H9 (cell line): ENCODE results near the gene KRTAP2-3. TPM values are rescaled to one million over a fixed set of nuclear protein-coding genes. Genes with fewer than 3 reads are reported as not detected.

Experiments
- DNase-seq: peaks from one replicate; pipeline ENCODE4 v3.0.0-alpha.2; 2017
- H2AFZ ChIP-seq: one replicate; pipeline ENCODE4 v1.6.1; 2013; ENCODE audit warnings: mild to moderate bottlenecking, low read length, control low read depth, moderate library complexity
- H2AK5ac ChIP-seq: 2 replicates; pipeline ENCODE4 v1.6.1; 2013; ENCODE audit warnings: low read length, control low read depth, mixed read lengths; ENCODE audit not compliant: insufficient read length
- H2BK120ac ChIP-seq: one replicate; pipeline ENCODE4 v1.6.1; 2013; ENCODE audit warnings: low read depth, mild to moderate bottlenecking, low read length, control low read depth, inconsistent platforms; ENCODE audit not compliant: poor library complexity, severe bottlenecking
- H2BK12ac ChIP-seq: 2 replicates; pipeline ENCODE4 v1.6.1; 2013; ENCODE audit warnings: low read length, control low read depth, mixed read lengths, low read depth; ENCODE audit not compliant: insufficient read length
- H2BK15ac ChIP-seq: 2 replicates; pipeline ENCODE4 v1.6.1; 2013; ENCODE audit warnings: low read depth, low read length, control low read depth
- H2BK20ac ChIP-seq: one replicate; pipeline ENCODE4 v1.6.1; 2013; ENCODE audit warnings: low read depth, mild to moderate bottlenecking, low read length, control low read depth, inconsistent platforms; ENCODE audit not compliant: poor library complexity, severe bottlenecking
- H2BK5ac ChIP-seq: 2 replicates; pipeline ENCODE4 v1.6.1; 2013; ENCODE audit warnings: low read length, control low read depth, mixed read lengths; ENCODE audit not compliant: insufficient read length
- H3K14ac ChIP-seq: 2 replicates; pipeline ENCODE4 v1.6.1; 2013; ENCODE audit warnings: low read length, control low read depth; ENCODE audit not compliant: insufficient read depth
- H3K18ac ChIP-seq: 2 replicates; pipeline ENCODE4 v1.6.1; 2013; ENCODE audit warnings: low read depth, mild to moderate bottlenecking, mixed read lengths, low read length, control low read depth; ENCODE audit not compliant: insufficient read length
- H3K23ac ChIP-seq: 2 replicates; pipeline ENCODE4 v1.6.1; 2013; ENCODE audit warnings: low read length, control low read depth, mixed read lengths, low read depth; ENCODE audit not compliant: insufficient read length
- H3K23me2 ChIP-seq: 2 replicates; pipeline ENCODE4 v1.6.1; 2013; ENCODE audit warnings: low read depth, mild to moderate bottlenecking, mixed read lengths, low read length, control low read depth; ENCODE audit not compliant: insufficient read length, poor library complexity, severe bottlenecking
- H3K27ac ChIP-seq: 2 replicates; pipeline ENCODE4 v1.5.1; 2013; ENCODE audit warnings: low read length, control low read depth, mixed read lengths, low read depth; ENCODE audit not compliant: insufficient read length
- H3K27me3 ChIP-seq: 2 replicates; pipeline ENCODE4 v1.6.1; 2013; ENCODE audit warnings: low read length, control low read depth, inconsistent platforms; ENCODE audit not compliant: insufficient read depth
- H3K4ac ChIP-seq: 2 replicates; pipeline ENCODE4 v1.6.1; 2013; ENCODE audit warnings: low read depth, mild to moderate bottlenecking, control low read depth, inconsistent platforms, low read length, moderate library complexity
- H3K4me1 ChIP-seq: 2 replicates; pipeline ENCODE4 v1.6.1; 2013; ENCODE audit warnings: low read length, control low read depth, inconsistent platforms; ENCODE audit not compliant: insufficient read depth
- H3K4me2 ChIP-seq: 2 replicates; pipeline ENCODE4 v1.6.1; 2013; ENCODE audit warnings: low read length, control low read depth, mixed read lengths; ENCODE audit not compliant: insufficient read length, insufficient read depth
- H3K56ac ChIP-seq: 2 replicates; pipeline ENCODE4 v1.6.1; 2013; ENCODE audit warnings: low read depth, mild to moderate bottlenecking, mixed read lengths, low read length, control low read depth; ENCODE audit not compliant: insufficient read length
- H3K79me1 ChIP-seq: 2 replicates; pipeline ENCODE4 v1.6.1; 2013; ENCODE audit warnings: low read depth, mild to moderate bottlenecking, moderate library complexity, low read length, control low read depth, inconsistent platforms; ENCODE audit not compliant: insufficient read depth, poor library complexity, severe bottlenecking
- H3K79me2 ChIP-seq: 2 replicates; pipeline ENCODE4 v1.6.1; 2013; ENCODE audit warnings: low read length, control low read depth, inconsistent platforms; ENCODE audit not compliant: insufficient read depth
- H3K9ac ChIP-seq: 2 replicates; pipeline ENCODE4 v1.6.1; 2013; ENCODE audit warnings: low read length, control low read depth, mixed read lengths; ENCODE audit not compliant: insufficient read length; ENCODE audit errors: extremely low read depth
- H3K9me3 ChIP-seq: one replicate; pipeline ENCODE4 v1.6.1; 2013; ENCODE audit warnings: low read depth, low read length, inconsistent platforms; ENCODE audit not compliant: control insufficient read depth
- H3T11ph ChIP-seq: one replicate; pipeline ENCODE4 v1.6.1; 2013; ENCODE audit warnings: mild to moderate bottlenecking, low read length, control low read depth, inconsistent platforms
- H4K20me1 ChIP-seq: one replicate; pipeline ENCODE4 v1.6.1; 2013; ENCODE audit not compliant: control insufficient read depth, insufficient read length, insufficient read depth
- H4K5ac ChIP-seq: 2 replicates; pipeline ENCODE4 v1.6.1; 2013; ENCODE audit warnings: low read depth, mild to moderate bottlenecking, mixed read lengths, low read length, control low read depth; ENCODE audit not compliant: insufficient read length
- H4K8ac ChIP-seq: replicated peaks from 2 replicates; pipeline ENCODE4 v1.6.1; 2013; ENCODE audit warnings: low read length, control low read depth, mixed read lengths, low read depth; ENCODE audit not compliant: insufficient read length
- H4K91ac ChIP-seq: 2 replicates; pipeline ENCODE4 v1.6.1; 2013; ENCODE audit warnings: low read depth, mild to moderate bottlenecking, moderate library complexity, mixed read lengths, low read length, control low read depth; ENCODE audit not compliant: insufficient read length
- H3K27ac Mint-ChIP-seq, 3 experiments: 2 replicates in 2 of 3; 3 replicates in 1 of 3; pipeline ENCODE4 v1.8.0; 2020 to 2021; ENCODE audit warnings: mixed read lengths in 3 of 3, mild to moderate bottlenecking in 1 of 3, moderate library complexity in 1 of 3
- H3K27me3 Mint-ChIP-seq: 2 replicates; pipeline ENCODE4 v1.8.0; 2021; ENCODE audit warnings: low read depth, mild to moderate bottlenecking, moderate library complexity, mixed read lengths
- H3K36me3 Mint-ChIP-seq, 3 experiments: 2 replicates in 2 of 3; 3 replicates in 1 of 3; pipeline ENCODE4 v1.8.0; 2020 to 2021; ENCODE audit warnings: low read depth in 3 of 3, mixed read lengths in 3 of 3; ENCODE audit not compliant: insufficient read depth in 1 of 3
- H3K4me1 Mint-ChIP-seq, 2 experiments: 2 replicates each; pipeline ENCODE4 v1.8.0; 2020; ENCODE audit warnings: mixed read lengths in 2 of 2
- H3K4me3 Mint-ChIP-seq, 2 experiments: 2 replicates in 1 of 2; 3 replicates in 1 of 2; pipeline ENCODE4 v1.8.0; 2020 to 2021; ENCODE audit warnings: mild to moderate bottlenecking in 2 of 2, mixed read lengths in 2 of 2, moderate library complexity in 1 of 2
- H3K9me3 Mint-ChIP-seq, 2 experiments: 2 replicates in 1 of 2; 3 replicates in 1 of 2; pipeline ENCODE4 v1.8.0; 2020; ENCODE audit warnings: mild to moderate bottlenecking in 2 of 2, mixed read lengths in 2 of 2, moderate library complexity in 1 of 2
- WGBS: extraction: QIAGEN DNeasy Blood & Tissue Kit; methylation state at CpG from one replicate; pipeline ENCODE4 v1.1.7; 2013; ENCODE audit warnings: missing lambda C conversion rate, low lambda C conversion rate, mixed read lengths; ENCODE audit not compliant: insufficient read length; ENCODE audit errors: extremely low coverage; 5-methylcytosine and 5-hydroxymethylcytosine counted together
- total RNA-seq: library from RNA; stranded (reverse); gene quantifications from 2 replicates; pipeline ENCODE4 v1.2.1, GENCODE V29; 2021
- TF ChIP-seq, protein P1 (sequence below): fragments of 200-600 bp; sonication (generic); conservative IDR thresholded peaks from 3 replicates; pipeline ENCODE4 v1.8.0; 2021; ENCODE audit warnings: antibody characterized with exemption, mild to moderate bottlenecking

KRTAP2-3 gene
- total RNA-seq, 1 experiment from 2014 or later, result not detected

DNA sequence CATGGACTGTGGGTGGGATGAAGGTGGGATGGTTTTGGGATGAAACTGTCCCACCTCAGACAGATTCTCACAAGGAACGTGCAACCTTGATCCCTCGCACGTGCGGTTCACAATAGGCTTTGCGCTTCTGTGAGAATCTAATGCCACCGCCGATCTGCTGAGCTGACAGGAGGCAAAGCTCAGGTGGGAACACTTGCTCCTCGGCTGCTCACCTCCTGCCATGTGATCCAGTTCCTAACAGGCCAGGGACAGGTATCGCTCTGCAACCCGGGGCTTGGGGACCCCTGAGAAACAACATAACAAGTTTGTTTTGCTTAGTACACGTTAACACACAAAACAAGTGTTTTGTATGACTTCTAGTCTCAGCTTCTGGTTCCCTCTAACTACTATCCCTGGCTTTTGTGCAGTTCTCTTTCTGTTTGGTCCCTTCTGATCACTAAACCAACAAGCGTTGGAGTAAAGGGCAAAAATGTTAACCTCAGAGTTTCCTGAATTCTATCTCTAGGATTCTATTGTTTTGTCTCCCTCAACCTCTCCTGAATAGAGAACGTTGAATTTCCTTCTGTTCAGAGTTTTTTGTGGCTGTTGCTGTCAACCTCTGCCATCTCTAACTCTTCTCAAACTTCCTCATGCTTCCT is 43.2 kb downstream of the KRTAP2-3 start:
- H3K4me1 Mint-ChIP-seq, result peaks cover 0 to 2% of the 10 kb centered on the region in 2 experiments; a peak in 1 of 4 replicates
- Histone ChIP-seq H3K79me2 (no peaks in the 10 kb centered on the region), H3T11ph (no peak overlapping the region), H4K91ac (no peak overlapping the region), H3K18ac (no peak overlapping the region), H2BK20ac (no peak overlapping the region), H3K9me3 (no peaks in the 10 kb centered on the region), H2BK12ac (no peak overlapping the region), H4K8ac (no peak overlapping the region), H3K4me2 (no peak overlapping the region), H2BK5ac (no peak overlapping the region), H3K23me2 (no peaks in the 10 kb centered on the region), H3K27ac (no peak overlapping the region), H4K5ac (no peak overlapping the region), H3K9ac (no peak overlapping the region), H3K27me3 (no peaks in the 10 kb centered on the region), H2AK5ac (no peak overlapping the region), H3K79me1 (no peaks in the 10 kb centered on the region), H2AFZ (no peak overlapping the region), H2BK15ac (no peak overlapping the region), H4K20me1 (no peaks in the 10 kb centered on the region), H3K14ac (no peak overlapping the region), H3K4ac (no peak overlapping the region), H2BK120ac (no peak overlapping the region), H3K23ac (no peak overlapping the region), H3K56ac (no peak overlapping the region), H3K4me1 (no peaks in the 10 kb centered on the region)
- no peaks in the 10 kb centered on the region for H3K27me3 Mint-ChIP-seq
- WGBS, result no CpG with 5 or more reads among the region's 13 CpGs
- H3K36me3 Mint-ChIP-seq, result no peaks in the 10 kb centered on the region
- DNase-seq, result no peak
- H3K9me3 Mint-ChIP-seq, result no peaks in the 10 kb centered on the region
- H3K27ac Mint-ChIP-seq, result no peak overlapping the region
- H3K4me3 Mint-ChIP-seq, result no peak overlapping the region
- TF ChIP-seq, protein P1, sequence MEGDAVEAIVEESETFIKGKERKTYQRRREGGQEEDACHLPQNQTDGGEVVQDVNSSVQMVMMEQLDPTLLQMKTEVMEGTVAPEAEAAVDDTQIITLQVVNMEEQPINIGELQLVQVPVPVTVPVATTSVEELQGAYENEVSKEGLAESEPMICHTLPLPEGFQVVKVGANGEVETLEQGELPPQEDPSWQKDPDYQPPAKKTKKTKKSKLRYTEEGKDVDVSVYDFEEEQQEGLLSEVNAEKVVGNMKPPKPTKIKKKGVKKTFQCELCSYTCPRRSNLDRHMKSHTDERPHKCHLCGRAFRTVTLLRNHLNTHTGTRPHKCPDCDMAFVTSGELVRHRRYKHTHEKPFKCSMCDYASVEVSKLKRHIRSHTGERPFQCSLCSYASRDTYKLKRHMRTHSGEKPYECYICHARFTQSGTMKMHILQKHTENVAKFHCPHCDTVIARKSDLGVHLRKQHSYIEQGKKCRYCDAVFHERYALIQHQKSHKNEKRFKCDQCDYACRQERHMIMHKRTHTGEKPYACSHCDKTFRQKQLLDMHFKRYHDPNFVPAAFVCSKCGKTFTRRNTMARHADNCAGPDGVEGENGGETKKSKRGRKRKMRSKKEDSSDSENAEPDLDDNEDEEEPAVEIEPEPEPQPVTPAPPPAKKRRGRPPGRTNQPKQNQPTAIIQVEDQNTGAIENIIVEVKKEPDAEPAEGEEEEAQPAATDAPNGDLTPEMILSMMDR, result no peak
